ENCODE measurements around the gene ZNF275.

ZNF275 gene

GRCh38 chrX:153396320-153397195, 62.6 kb downstream of the ZNF275 start:
- H3K27ac ChIP-seq (ENCODE audit: insufficient read depth, low read depth, low read length, poor library complexity, severe bottlenecking), result no peak overlapping the region
- H3K27me3 ChIP-seq (ENCODE audit: control insufficient read depth, insufficient read depth, low read length, poor library complexity, severe bottlenecking), result no peaks in the 10 kb centered on the region
- no peaks in the 10 kb centered on the region for H3K36me3 ChIP-seq (ENCODE audit: control insufficient read depth, insufficient read depth, low read length)
- no peaks in the 10 kb centered on the region for H3K4me1 ChIP-seq (ENCODE audit: control insufficient read depth, insufficient read depth, low read length)
- H3K4me3 ChIP-seq (ENCODE audit: insufficient read depth, low read depth, low read length), result no peak overlapping the region
- no peaks in the 10 kb centered on the region for H3K9me3 ChIP-seq (ENCODE audit: control insufficient read depth, low read length)
- WGBS, 2 experiments, result 91 to 92% methylated on average over 22 to 26 of the region's 26 CpGs

- no peaks in the 10 kb centered on the region for H3K27me3 ChIP-seq (ENCODE audit: control insufficient read depth, insufficient read depth, low read length, poor library complexity, severe bottlenecking)
- no peak overlapping the region for H3K4me3 ChIP-seq (ENCODE audit: insufficient read depth, low read depth, low read length)
- no peaks in the 10 kb centered on the region for H3K36me3 ChIP-seq (ENCODE audit: control insufficient read depth, insufficient read depth, low read length)
- H3K4me1 ChIP-seq (ENCODE audit: control insufficient read depth, insufficient read depth, low read length), result no peaks in the 10 kb centered on the region
- no peaks in the 10 kb centered on the region for H3K9me3 ChIP-seq (ENCODE audit: control insufficient read depth, low read length)
- 88 to 89% methylated on average over 27 of the region's 27 CpGs for WGBS, 2 experiments
- H3K27ac ChIP-seq (ENCODE audit: insufficient read depth, low read depth, low read length, poor library complexity, severe bottlenecking), result no peak overlapping the region
These were observed 63.5 kb downstream of the ZNF275 start for GRCh38 chrX:153397256-153397960.

GRCh38 chrX:153398275-153398960, 64.5 kb downstream of the ZNF275 start:
- H3K27me3 ChIP-seq (ENCODE audit: control insufficient read depth, insufficient read depth, low read length, poor library complexity, severe bottlenecking), result no peaks in the 10 kb centered on the region
- no peaks in the 10 kb centered on the region for H3K36me3 ChIP-seq (ENCODE audit: control insufficient read depth, insufficient read depth, low read length)
- H3K9me3 ChIP-seq (ENCODE audit: control insufficient read depth, low read length), result no peaks in the 10 kb centered on the region
- no peak overlapping the region for H3K4me3 ChIP-seq (ENCODE audit: insufficient read depth, low read depth, low read length)
- no peak overlapping the region for H3K27ac ChIP-seq (ENCODE audit: insufficient read depth, low read depth, low read length, poor library complexity, severe bottlenecking)
- H3K4me1 ChIP-seq (ENCODE audit: control insufficient read depth, insufficient read depth, low read length), result no peaks in the 10 kb centered on the region
- WGBS, 2 experiments, result 84 to 87% methylated on average over 16 to 17 of the region's 17 CpGs

- Histone ChIP-seq H3K4me1 (ENCODE audit: control insufficient read depth, insufficient read depth, low read length) (no peaks in the 10 kb centered on the region), H3K27ac (ENCODE audit: insufficient read depth, low read depth, low read length, poor library complexity, severe bottlenecking) (no peak overlapping the region), H3K36me3 (ENCODE audit: control insufficient read depth, insufficient read depth, low read length) (no peaks in the 10 kb centered on the region), H3K9me3 (ENCODE audit: control insufficient read depth, low read length) (no peaks in the 10 kb centered on the region), H3K4me3 (ENCODE audit: insufficient read depth, low read depth, low read length) (no peak overlapping the region), H3K27me3 (ENCODE audit: control insufficient read depth, insufficient read depth, low read length, poor library complexity, severe bottlenecking) (no peaks in the 10 kb centered on the region)
- 74 to 78% methylated on average over 58 to 59 of the region's 60 CpGs for WGBS, 2 experiments
These were observed 66.5 kb downstream of the ZNF275 start for GRCh38 chrX:153400146-153401132.

GRCh38 chrX:153401133-153401764, 67.3 kb downstream of the ZNF275 start, which contains the start of gene PNMA6E:
Gene PNMA6E, minus strand, starts transcription at chrX:153401350. Its CDS starts 2,501 bp downstream, at chrX:153398849.
- Histone ChIP-seq H3K36me3 (ENCODE audit: control insufficient read depth, insufficient read depth, low read length) (no peaks in the 10 kb centered on the region), H3K9me3 (ENCODE audit: control insufficient read depth, low read length) (no peaks in the 10 kb centered on the region), H3K4me3 (ENCODE audit: insufficient read depth, low read depth, low read length) (no peak within 1 kb of the TSS), H3K27me3 (ENCODE audit: control insufficient read depth, insufficient read depth, low read length, poor library complexity, severe bottlenecking) (no peaks in the 10 kb centered on the region), H3K4me1 (ENCODE audit: control insufficient read depth, insufficient read depth, low read length) (no peaks in the 10 kb centered on the region), H3K27ac (ENCODE audit: insufficient read depth, low read depth, low read length, poor library complexity, severe bottlenecking) (no peak within 1 kb of the TSS)
- 93 to 96% methylated on average over 28 to 29 of the region's 29 CpGs for WGBS, 2 experiments

All from ectodermal cell (in vitro differentiated cells).